WTC11 (cell line): ENCODE results near the gene ARL15.

ENCODE experiments used
- ARID4B ChIP-seq: sonication (generic); formaldehyde crosslinking; IDR thresholded peaks from 2 replicates; pipeline ENCODE4 v1.8.0; 2023; ENCODE audit warnings: missing genetic modification reagents, mild to moderate bottlenecking, borderline replicate concordance
- ATF2 ChIP-seq: sonication (generic); formaldehyde crosslinking; IDR thresholded peaks from 2 replicates; pipeline ENCODE4 v1.8.1; 2022; ENCODE audit warnings: low read depth, missing genetic modification reagents, borderline replicate concordance
- ATF3 ChIP-seq: sonication (generic); formaldehyde crosslinking; conservative IDR thresholded peaks from 2 replicates; pipeline ENCODE4 v1.8.1; 2022; ENCODE audit warnings: mild to moderate bottlenecking, missing genetic modification reagents
- CBFB ChIP-seq: sonication (generic); formaldehyde crosslinking; IDR thresholded peaks from 2 replicates; pipeline ENCODE4 v1.8.1; 2022; ENCODE audit warnings: mild to moderate bottlenecking, low read depth, missing genetic modification reagents
- CTCF ChIP-seq: fragments of 200-600 bp; IDR thresholded peaks from 2 replicates; pipeline ENCODE4 v1.8.0; 2022; ENCODE audit warnings: antibody characterized with exemption
- ELF4 ChIP-seq: sonication (generic); formaldehyde crosslinking; IDR thresholded peaks from 2 replicates; pipeline ENCODE4 v1.8.1; 2022; ENCODE audit warnings: low read depth, mild to moderate bottlenecking, moderate library complexity, missing genetic modification reagents
- FOXJ3 ChIP-seq: sonication (generic); formaldehyde crosslinking; IDR thresholded peaks from 2 replicates; pipeline ENCODE4 v1.9.0; 2021; ENCODE audit warnings: missing genetic modification reagents, mild to moderate bottlenecking, borderline replicate concordance
- MAX ChIP-seq: sonication (generic); formaldehyde crosslinking; IDR thresholded peaks from 2 replicates; pipeline ENCODE4 v1.8.0; 2022; ENCODE audit warnings: mild to moderate bottlenecking, missing genetic modification reagents
- MYBL2 ChIP-seq: sonication (generic); formaldehyde crosslinking; IDR thresholded peaks from 2 replicates; pipeline ENCODE4 v1.8.1; 2023; ENCODE audit warnings: mild to moderate bottlenecking, moderate library complexity, missing genetic modification reagents
- NR2C2 ChIP-seq: sonication (generic); formaldehyde crosslinking; IDR thresholded peaks from 2 replicates; pipeline ENCODE4 v1.8.0; 2022; ENCODE audit warnings: mild to moderate bottlenecking, missing genetic modification reagents
- USF2 ChIP-seq: sonication (generic); formaldehyde crosslinking; IDR thresholded peaks from 2 replicates; pipeline ENCODE4 v1.8.1; 2023; ENCODE audit warnings: mild to moderate bottlenecking, missing genetic modification reagents, moderate library complexity
- ZNF121 ChIP-seq: sonication (generic); formaldehyde crosslinking; IDR thresholded peaks from 2 replicates; pipeline ENCODE4 v1.8.0; 2023; ENCODE audit warnings: missing genetic modification reagents
- ZNF317 ChIP-seq: sonication (generic); formaldehyde crosslinking; IDR thresholded peaks from 2 replicates; pipeline ENCODE4 v1.8.1; 2023; ENCODE audit warnings: low read depth, mild to moderate bottlenecking, moderate library complexity, missing genetic modification reagents, borderline replicate concordance
- ZNF416 ChIP-seq: fragments of 250-450 bp; sonication (Bioruptor Pico); IDR thresholded peaks from 2 replicates; pipeline ENCODE4 v1.9.0; 2021; ENCODE audit warnings: mild to moderate bottlenecking, inconsistent platforms

GRCh38 chr5:54083245-54083644, 227.1 kb downstream of the ARL15 start:
- TF ChIP-seq ELF4 (CRISPR knock-in tag) (no peak), ZNF416 (CRISPR knock-in tag) (no peak), FOXJ3 (CRISPR knock-in tag) (no peak), CTCF (no peak), MYBL2 (no peak), USF2 (CRISPR knock-in tag) (no peak), NR2C2 (no peak), CBFB (CRISPR knock-in tag) (no peak), ZNF317 (no peak), MAX (no peak), ARID4B (no peak), ATF3 (no peak), ZNF121 (CRISPR knock-in tag) (no peak), ATF2 (CRISPR knock-in tag) (no peak)
